HG03460 (cell line): ENCODE measurements around the gene TNNT3.
"Not testable (repeated sequence)": the region's sequence is repeated elsewhere in the genome, so short reads cannot be mapped to it uniquely, and the experiment has no call there.

Experiments used
- ATAC-seq: cut with Tn5 transposase; IDR thresholded peaks from one replicate; pipeline ENCODE4 v1.9.1; 2021; ENCODE audit not compliant: unreplicated experiment

TNNT3 gene

GRCh38 chr11:1880746-1881441, 38.6 kb upstream of the TNNT3 start:
- ATAC-seq, result no peak

GRCh38 chr11:1881442-1882264, 37.9 kb upstream of the TNNT3 start:
- ATAC-seq, result no peak

- ATAC-seq, result no peak
These were observed 37.0 kb upstream of the TNNT3 start for GRCh38 chr11:1882265-1883238.

- ATAC-seq, result no peak
These were observed 35.9 kb upstream of the TNNT3 start for GRCh38 chr11:1883346-1884302.

DNA sequence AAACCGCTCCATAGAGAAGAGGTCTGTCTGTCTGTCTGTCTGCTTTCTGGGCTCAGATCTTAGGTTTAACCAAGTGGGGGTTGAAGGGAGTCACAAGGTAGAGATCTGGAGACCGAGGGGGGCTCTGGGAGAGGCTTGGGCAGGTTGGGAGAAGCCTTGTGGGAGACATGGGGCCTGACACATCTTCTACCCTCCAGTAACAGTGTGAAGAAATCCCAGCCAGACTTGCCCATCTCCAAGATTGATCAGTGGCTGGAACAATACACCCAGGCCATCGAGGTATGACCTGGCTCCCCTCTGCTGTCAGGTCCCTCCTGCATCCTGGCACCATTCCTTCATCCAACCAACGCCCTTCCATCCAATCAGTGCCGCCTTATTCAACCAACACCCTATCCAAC, 35.2 kb upstream of the TNNT3 start:
- ATAC-seq, result no peak

DNA sequence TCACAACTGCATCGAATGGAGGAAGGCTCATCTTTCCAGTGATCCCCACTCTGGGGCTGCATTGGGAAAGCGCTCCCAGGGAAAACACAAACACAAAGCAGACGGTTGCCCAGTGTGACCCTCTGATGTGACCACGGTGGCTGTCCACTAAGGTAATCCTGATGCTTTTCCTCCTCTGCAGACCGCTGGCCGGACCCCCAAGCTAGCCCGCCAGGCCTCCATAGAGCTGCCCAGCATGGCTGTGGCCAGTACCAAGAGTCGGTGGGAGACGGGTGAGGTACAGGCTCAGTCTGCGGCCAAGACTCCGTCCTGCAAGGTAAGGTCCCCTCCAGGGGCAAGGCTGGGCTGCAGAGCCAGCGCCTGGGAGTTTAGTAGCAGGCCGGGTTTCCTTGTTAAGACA, 33.0 kb upstream of the TNNT3 start:
- ATAC-seq, result not testable (repeated sequence)

DNA sequence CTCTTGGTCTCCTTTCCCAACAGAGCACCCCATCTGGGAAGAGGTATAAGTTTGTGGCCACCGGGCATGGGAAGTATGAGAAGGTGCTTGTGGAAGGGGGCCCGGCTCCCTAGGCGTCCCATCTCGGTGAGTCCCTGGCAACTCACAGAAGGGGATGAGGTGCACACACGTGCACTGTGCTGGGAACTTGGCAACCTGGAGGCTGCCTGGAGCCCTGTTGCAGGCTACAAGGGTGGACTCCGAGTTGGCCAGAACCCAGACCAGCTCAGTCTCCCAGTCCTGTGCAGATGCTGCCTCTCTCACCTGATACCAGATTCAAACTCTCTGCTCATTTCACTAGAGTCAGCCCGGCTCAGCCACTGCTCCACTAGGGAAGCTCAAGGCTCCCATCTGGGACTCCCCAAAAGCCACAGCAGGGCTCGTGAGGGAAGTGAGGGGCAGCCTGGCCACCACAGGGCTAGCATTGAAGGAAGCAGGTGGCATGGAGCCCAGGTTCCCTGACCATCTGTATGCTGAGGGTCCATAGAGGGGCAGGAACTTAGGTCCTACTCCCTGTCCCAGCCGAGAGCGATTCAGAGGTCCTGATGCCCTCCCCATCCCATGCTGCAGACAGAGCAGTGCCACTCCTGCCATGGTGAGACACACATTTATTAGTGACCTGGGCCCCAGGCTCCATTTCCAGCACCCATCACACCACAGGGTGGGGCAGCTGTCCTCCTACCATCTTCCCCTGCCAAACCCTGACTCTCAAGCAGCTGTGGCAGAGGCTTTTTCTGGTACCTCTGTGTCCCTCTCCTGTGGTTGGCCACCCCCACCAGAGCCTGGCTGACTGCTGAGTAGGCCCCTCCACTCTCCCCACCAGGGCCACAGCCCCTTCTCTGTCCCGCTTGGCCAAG, 31.8 kb upstream of the TNNT3 start:
- no peak for ATAC-seq

DNA sequence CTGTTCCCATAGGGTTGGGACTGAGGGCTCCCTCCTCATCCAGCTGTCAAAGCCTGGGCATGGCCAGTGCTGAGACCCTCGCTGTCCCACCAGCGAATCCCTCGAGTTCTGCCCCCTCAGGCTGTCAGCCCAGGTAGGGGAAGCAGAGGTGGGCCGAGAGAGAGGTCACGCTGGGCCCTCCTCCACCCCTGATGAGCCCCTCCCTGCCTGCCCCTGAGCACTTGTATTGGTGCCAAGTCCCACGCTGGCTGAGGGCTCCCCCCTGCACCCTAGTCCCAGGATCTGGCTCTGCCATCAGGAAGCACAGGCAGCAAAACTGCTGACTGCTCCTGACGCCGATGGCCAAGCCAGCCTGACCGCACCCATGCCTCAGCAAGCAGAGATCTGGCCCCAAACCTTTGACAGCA, 31.2 kb upstream of the TNNT3 start:
- no peak for ATAC-seq

GRCh38 chr11:1888811-1889210, 30.7 kb upstream of the TNNT3 start:
- ATAC-seq, result no peak

GRCh38 chr11:1889224-1889930, 30.1 kb upstream of the TNNT3 start:
- no peak for ATAC-seq

GRCh38 chr11:1889941-1890855, 29.3 kb upstream of the TNNT3 start:
- ATAC-seq, result no peak

GRCh38 chr11:1890856-1891830, 28.4 kb upstream of the TNNT3 start:
- no peak for ATAC-seq

DNA sequence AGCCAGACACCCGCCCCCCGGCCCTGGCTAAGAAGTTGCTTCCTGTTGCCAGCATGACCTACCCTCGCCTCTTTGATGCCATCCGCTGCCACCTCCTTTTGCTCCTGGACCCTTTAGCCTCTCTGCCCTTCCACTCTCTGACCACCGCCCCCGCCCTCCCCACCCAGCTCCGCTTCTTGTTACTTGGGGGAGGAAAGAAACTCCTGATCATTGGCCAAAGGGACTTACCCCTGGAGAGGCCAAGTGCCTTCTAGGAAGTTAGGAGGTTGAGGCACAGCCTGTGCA, 27.7 kb upstream of the TNNT3 start, which contains the start of gene PRR33:
PRR33 (minus strand) TSS at position 65 of the 285 bp plus-strand sequence. CDS start 1,311 bp downstream, outside the sequence.
- no peak for ATAC-seq

GRCh38 chr11:1892116-1892515, 27.4 kb upstream of the TNNT3 start:
- ATAC-seq, result no peak

- ATAC-seq, result no peak
These were observed 26.9 kb upstream of the TNNT3 start for GRCh38 chr11:1892558-1892957.

DNA sequence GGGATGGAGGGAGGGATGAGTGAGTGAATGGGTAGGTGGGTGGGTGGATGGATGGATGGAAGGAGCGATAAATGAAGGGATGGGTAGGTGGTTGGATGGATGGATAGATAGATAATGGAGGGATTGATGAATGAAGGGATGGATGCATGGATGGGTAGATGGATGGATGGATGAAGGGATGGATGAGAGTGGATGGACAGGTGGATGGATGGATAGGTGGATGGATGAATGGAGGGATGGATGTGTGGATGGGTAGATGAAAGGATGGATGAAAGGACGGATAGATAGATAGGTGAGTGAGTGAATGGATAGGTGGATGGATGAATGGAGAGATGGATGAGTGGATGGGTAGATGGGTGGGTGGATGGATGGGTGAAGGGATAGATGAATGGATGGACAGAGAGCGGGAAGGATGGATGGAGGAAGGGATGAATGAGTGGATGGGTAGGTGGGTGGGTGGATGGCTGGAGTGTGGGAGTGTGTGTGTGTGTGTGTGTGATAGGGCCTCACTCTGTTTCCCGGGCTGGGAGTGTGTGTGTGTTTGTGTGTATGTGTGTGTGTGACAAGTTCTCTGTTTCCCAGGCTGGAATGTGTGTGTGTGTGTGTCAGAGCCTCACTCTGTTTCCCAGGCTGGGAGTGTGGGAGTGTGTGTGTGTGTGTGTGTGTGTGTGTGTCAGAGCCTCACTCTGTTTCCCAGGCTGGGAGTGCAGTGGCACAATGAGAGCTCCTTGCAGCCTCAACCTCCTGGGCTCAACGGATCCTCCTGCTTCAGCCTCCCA, 25.7 kb upstream of the TNNT3 start:
- no peak for ATAC-seq
